ENCODE data around the gene PARM1.

DNA sequence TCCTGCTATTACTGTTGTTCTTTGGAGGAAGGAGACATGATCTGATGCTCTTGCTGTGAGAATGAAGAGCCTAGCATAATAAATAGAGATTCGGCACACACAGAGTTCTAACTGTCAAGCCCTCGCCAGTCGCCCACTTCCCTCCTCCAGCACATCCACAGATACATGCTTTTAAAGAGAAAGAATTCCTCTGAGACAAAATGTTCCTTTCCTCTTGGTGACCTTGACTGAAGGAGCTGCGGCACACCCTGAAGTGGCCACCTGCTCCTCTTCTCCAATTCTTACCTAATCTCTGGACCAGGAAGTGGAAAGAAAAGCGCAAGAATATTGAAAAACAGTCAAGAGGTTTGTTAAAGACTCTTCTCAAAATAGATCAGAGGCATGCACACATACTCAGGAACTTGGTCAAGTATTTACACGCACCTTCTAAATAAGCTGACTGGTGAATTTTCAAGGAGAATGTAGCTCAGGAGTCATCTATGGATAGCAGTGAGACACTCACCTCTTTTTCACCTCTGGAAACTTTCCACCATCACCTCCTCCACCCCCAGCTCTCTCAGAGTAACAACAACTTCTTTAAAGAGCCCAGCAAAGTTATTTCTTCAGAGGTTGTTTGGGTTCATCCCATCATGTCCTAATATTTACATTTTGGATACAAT lies 95.4 kb downstream of the PARM1 start:
- TF ChIP-seq, protein P1, sequence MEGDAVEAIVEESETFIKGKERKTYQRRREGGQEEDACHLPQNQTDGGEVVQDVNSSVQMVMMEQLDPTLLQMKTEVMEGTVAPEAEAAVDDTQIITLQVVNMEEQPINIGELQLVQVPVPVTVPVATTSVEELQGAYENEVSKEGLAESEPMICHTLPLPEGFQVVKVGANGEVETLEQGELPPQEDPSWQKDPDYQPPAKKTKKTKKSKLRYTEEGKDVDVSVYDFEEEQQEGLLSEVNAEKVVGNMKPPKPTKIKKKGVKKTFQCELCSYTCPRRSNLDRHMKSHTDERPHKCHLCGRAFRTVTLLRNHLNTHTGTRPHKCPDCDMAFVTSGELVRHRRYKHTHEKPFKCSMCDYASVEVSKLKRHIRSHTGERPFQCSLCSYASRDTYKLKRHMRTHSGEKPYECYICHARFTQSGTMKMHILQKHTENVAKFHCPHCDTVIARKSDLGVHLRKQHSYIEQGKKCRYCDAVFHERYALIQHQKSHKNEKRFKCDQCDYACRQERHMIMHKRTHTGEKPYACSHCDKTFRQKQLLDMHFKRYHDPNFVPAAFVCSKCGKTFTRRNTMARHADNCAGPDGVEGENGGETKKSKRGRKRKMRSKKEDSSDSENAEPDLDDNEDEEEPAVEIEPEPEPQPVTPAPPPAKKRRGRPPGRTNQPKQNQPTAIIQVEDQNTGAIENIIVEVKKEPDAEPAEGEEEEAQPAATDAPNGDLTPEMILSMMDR (IDR thresholded peaks at IDR 0.05) = no peak
- no peak for TF ChIP-seq POLR2A (IDR thresholded peaks at IDR 0.05)
- no peak for TF ChIP-seq POLR2AphosphoS5 (IDR thresholded peaks at IDR 0.05)
